Calu3 (cell line): Measurements from ENCODE around the gene KCNIP4. TPM values are rescaled to one million over a fixed set of nuclear protein-coding genes. Genes with fewer than 3 reads are reported as not detected.

Experiments
- BruUV-seq: library from RNA; stranded (reverse); fragments of 400-500 nt; replicated peaks from 2 replicates; lab custom pipeline; 2021; lab: Mats Ljungman, UMichigan
- CTCF ChIA-PET: fragments of 300-600 bp; sonication (Branson Sonifier 250); formaldehyde crosslinking; loops from one replicate; lab custom pipeline; 2022; ENCODE audit warnings: antibody characterized with exemption; lab: Charles Lee
- DNase-seq: peaks from one replicate; pipeline ENCODE4 v3.0.0; 2022
- H3K27ac Mint-ChIP-seq: one replicate; pipeline ENCODE4 v1.8.0; 2022; ENCODE audit warnings: mixed read lengths; ENCODE audit not compliant: unreplicated experiment
- H3K27me3 Mint-ChIP-seq: one replicate; pipeline ENCODE4 v1.8.0; 2022; ENCODE audit warnings: mixed read lengths; ENCODE audit not compliant: unreplicated experiment
- H3K36me3 Mint-ChIP-seq: one replicate; pipeline ENCODE4 v1.8.0; 2022; ENCODE audit warnings: mild to moderate bottlenecking, moderate library complexity, mixed read lengths; ENCODE audit not compliant: insufficient read depth, unreplicated experiment
- H3K4me1 Mint-ChIP-seq: one replicate; pipeline ENCODE4 v1.8.0; 2022; ENCODE audit warnings: mild to moderate bottlenecking, low read depth, mixed read lengths; ENCODE audit not compliant: unreplicated experiment
- H3K4me3 Mint-ChIP-seq: one replicate; pipeline ENCODE4 v1.8.0; 2022; ENCODE audit warnings: mild to moderate bottlenecking, low read depth, moderate library complexity, mixed read lengths; ENCODE audit not compliant: unreplicated experiment
- H3K9me3 Mint-ChIP-seq: one replicate; pipeline ENCODE4 v1.8.0; 2022; ENCODE audit warnings: low read depth, mixed read lengths; ENCODE audit not compliant: unreplicated experiment
- intact Hi-C: fragments of 100-400 bp; cut with micrococcal nuclease; formaldehyde crosslinking; loops from one replicate; pipeline ENCODE4 v1.10.0; 2022; ENCODE audit not compliant: unreplicated experiment
- total RNA-seq: library from RNA; stranded (reverse); gene quantifications from 2 replicates; pipeline ENCODE4 v1.2.3, GENCODE V29; 2022
- TF ChIP-seq, protein P1 (sequence below): fragments of 200-600 bp; IDR thresholded peaks from one replicate; pipeline ENCODE4 v1.8.0; 2022; ENCODE audit warnings: antibody characterized with exemption; ENCODE audit not compliant: unreplicated experiment

KCNIP4 gene
- total RNA-seq, 1 experiment from 2014 or later: not detected

DNA sequence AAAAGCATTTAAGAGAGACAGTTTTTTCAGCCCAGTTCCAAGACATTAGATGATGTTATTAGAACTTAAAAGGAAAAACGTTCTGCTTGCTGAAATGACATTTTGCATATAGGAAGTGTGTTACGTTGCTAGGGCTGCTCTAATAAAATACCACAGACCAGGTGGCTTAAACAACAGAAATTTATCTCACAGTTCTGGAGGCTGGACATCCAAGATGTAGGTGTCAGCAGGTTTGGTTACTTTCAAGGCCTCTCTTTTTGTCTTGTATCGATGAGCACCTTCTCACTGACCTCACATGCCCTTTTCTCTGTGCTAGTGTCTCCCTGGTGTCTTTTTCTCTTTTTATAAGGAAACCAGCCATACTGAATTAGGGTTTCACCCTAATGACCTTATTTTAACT lies 1043.6 kb downstream of the KCNIP4 start:
- no peaks in the 10 kb centered on the region for H3K36me3 Mint-ChIP-seq
- TF ChIP-seq, protein P1, sequence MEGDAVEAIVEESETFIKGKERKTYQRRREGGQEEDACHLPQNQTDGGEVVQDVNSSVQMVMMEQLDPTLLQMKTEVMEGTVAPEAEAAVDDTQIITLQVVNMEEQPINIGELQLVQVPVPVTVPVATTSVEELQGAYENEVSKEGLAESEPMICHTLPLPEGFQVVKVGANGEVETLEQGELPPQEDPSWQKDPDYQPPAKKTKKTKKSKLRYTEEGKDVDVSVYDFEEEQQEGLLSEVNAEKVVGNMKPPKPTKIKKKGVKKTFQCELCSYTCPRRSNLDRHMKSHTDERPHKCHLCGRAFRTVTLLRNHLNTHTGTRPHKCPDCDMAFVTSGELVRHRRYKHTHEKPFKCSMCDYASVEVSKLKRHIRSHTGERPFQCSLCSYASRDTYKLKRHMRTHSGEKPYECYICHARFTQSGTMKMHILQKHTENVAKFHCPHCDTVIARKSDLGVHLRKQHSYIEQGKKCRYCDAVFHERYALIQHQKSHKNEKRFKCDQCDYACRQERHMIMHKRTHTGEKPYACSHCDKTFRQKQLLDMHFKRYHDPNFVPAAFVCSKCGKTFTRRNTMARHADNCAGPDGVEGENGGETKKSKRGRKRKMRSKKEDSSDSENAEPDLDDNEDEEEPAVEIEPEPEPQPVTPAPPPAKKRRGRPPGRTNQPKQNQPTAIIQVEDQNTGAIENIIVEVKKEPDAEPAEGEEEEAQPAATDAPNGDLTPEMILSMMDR: no peak
- no peak overlapping the region for H3K27ac Mint-ChIP-seq
- no peaks in the 10 kb centered on the region for H3K9me3 Mint-ChIP-seq
- no peak for DNase-seq
- CTCF ChIA-PET: no interaction called here
- no TSS peak for BruUV-seq
- intact Hi-C loops: no loop called here
- no peaks in the 10 kb centered on the region for H3K27me3 Mint-ChIP-seq
- H3K4me1 Mint-ChIP-seq: peaks cover 8% of the 10 kb centered on the region
- H3K4me3 Mint-ChIP-seq: no peak overlapping the region

GRCh38 chr4:20901851-20902250 lies 1046.7 kb downstream of the KCNIP4 start:
- BruUV-seq: no TSS peak
- CTCF ChIA-PET: interaction anchor here (0.7 kb wide), 1 partner anchor 71 kb away, joined by 6 read pairs; no protein-coding TSS in a partner anchor

DNA sequence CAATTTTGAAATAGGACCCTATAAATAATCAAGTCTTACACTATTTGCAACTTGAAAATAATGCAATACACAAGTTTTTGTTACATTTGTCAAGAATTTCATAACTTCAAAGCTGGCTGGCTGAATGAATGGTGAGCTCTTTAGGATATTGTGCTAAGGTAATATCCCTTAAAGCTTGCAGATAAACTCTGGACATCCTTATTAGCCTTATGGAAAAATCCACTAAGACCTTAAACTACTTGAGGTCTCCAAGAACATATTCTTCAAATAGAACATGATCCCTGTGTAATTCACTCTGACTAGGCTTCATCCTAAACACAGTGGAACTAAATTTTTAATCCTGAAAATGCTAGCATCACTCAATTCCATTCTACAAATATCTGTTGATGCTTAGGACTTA lies 1049.0 kb downstream of the KCNIP4 start:
- CTCF ChIA-PET: no interaction called here
- TF ChIP-seq, protein P1: no peak
- intact Hi-C loops: no loop called here
- no peak for DNase-seq
- Mint-ChIP-seq H3K9me3 (no peaks in the 10 kb centered on the region), H3K4me3 (no peak overlapping the region), H3K4me1 (no peaks in the 10 kb centered on the region), H3K36me3 (no peaks in the 10 kb centered on the region), H3K27me3 (no peaks in the 10 kb centered on the region), H3K27ac (no peak overlapping the region)
- BruUV-seq: no TSS peak

More at GRCh38 chr4:20901851-20902250, 1046.7 kb downstream of the KCNIP4 start:
- H3K36me3 Mint-ChIP-seq: no peaks in the 10 kb centered on the region
- no peak for DNase-seq
- H3K27me3 Mint-ChIP-seq: no peaks in the 10 kb centered on the region
- no peak overlapping the region for H3K27ac Mint-ChIP-seq
- TF ChIP-seq, protein P1: no peak
- no peaks in the 10 kb centered on the region for H3K9me3 Mint-ChIP-seq
- peaks cover 8% of the 10 kb centered on the region for H3K4me1 Mint-ChIP-seq
- no peak overlapping the region for H3K4me3 Mint-ChIP-seq
- intact Hi-C loops: no loop called here

- Mint-ChIP-seq H3K4me1 (no peaks in the 10 kb centered on the region), H3K27me3 (no peaks in the 10 kb centered on the region), H3K4me3 (no peak overlapping the region), H3K9me3 (no peaks in the 10 kb centered on the region), H3K27ac (no peak overlapping the region), H3K36me3 (no peaks in the 10 kb centered on the region)
- BruUV-seq: no TSS peak
- CTCF ChIA-PET: no interaction called here
- intact Hi-C loops: no loop called here
- no peak for DNase-seq
- TF ChIP-seq, protein P1: no peak
These were observed 1052.6 kb downstream of the KCNIP4 start for GRCh38 chr4:20895988-20896387.
